Activated CD4-positive, alpha-beta memory T cell treated with anti-CD3 and anti-CD28 coated beads, Interleukin-2, amount 10 ng/mL, durations not matched to agents 7 days and 5 days (primary cell): ENCODE measurements around the gene CLDN1. TPM values are rescaled to one million over a fixed set of nuclear protein-coding genes. Genes with fewer than 3 reads are reported as not detected.

ENCODE experiments used
- CTCF ChIA-PET: fragments of 350-600 bp; sonication (Branson Sonifier 250); formaldehyde crosslinking; loops from one replicate; lab custom pipeline; 2021; ENCODE audit warnings: antibody characterized with exemption, inconsistent platforms; lab: Charles Lee
- POLR2A ChIA-PET: fragments of 350-600 bp; sonication (Branson Sonifier 250); formaldehyde crosslinking; loops from one replicate; lab custom pipeline; 2021; ENCODE audit warnings: antibody characterized with exemption; lab: Charles Lee
- DNase-seq: peaks from one replicate; pipeline ENCODE4 v3.0.0-alpha.2; 2020
- H3K27ac Mint-ChIP-seq: one replicate; pipeline ENCODE4 v1.8.0; 2021; ENCODE audit warnings: mild to moderate bottlenecking, mixed read lengths
- H3K27me3 Mint-ChIP-seq: one replicate; pipeline ENCODE4 v1.8.0; 2021; ENCODE audit warnings: mixed read lengths
- H3K36me3 Mint-ChIP-seq: one replicate; pipeline ENCODE4 v1.8.0; 2021; ENCODE audit warnings: low read depth, mixed read lengths
- H3K4me1 Mint-ChIP-seq: one replicate; pipeline ENCODE4 v1.8.0; 2021; ENCODE audit warnings: mixed read lengths
- H3K4me3 Mint-ChIP-seq: one replicate; pipeline ENCODE4 v1.8.0; 2021; ENCODE audit warnings: mild to moderate bottlenecking, mixed read lengths
- H3K9me3 Mint-ChIP-seq: one replicate; pipeline ENCODE4 v1.8.0; 2021; ENCODE audit warnings: mixed read lengths
- total RNA-seq, 2 experiments: library from RNA; stranded (reverse); gene quantifications; one replicate each; pipeline ENCODE4 v1.2.3, GENCODE V29; 2021

The CLDN1 gene
- total RNA-seq, 2 experiments from 2014 or later, result not detected

DNA sequence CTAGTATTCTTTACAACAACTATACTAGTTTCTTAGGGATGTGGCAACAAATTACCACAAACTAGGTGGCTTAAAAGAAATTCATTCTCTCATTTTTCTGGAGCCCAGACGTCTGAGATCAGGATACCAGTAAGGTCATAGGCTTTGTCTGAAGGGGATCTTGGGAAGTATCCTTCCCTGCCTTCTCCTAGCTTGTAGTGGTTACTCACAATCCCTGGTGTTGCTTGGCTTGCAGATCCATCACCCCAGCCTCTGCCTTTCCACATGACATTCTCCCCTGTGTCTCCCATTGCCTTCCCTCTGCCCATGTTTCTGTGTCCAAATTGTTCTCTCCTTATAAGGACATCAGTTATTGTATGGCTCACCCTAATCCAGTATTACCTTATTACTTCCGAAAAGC, 24.3 kb upstream of the CLDN1 start:
- DNase-seq, result no peak
- Mint-ChIP-seq H3K27ac (no peak overlapping the region), H3K4me3 (no peak overlapping the region), H3K4me1 (no peaks in the 10 kb centered on the region), H3K9me3 (no peaks in the 10 kb centered on the region), H3K27me3 (peaks cover 8% of the 10 kb centered on the region), H3K36me3 (no peaks in the 10 kb centered on the region)
- ChIA-PET CTCF (no interaction called here), POLR2A (no interaction called here)

DNA sequence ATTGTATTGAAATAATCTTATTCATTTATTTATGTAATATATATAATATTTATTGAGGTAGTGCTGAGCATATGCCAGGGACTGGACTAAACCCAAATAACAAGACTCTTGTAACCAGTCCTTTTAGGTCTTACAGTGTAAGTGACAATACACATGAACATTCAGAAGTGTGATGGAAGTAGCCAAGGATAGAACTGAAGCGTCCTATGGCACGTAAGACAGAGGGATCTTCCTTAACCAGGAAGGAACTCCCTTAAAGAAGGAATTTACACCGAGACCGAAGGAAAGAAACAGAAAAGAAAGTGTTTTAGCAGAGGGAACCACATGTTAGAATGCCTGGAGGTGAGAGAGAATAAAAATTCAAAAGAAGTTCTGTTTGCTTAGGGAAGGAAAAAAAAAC, 23.6 kb upstream of the CLDN1 start:
- Mint-ChIP-seq H3K4me3 (no peak overlapping the region), H3K27ac (no peak overlapping the region), H3K27me3 (peaks cover 8% of the 10 kb centered on the region), H3K4me1 (no peaks in the 10 kb centered on the region), H3K9me3 (no peaks in the 10 kb centered on the region), H3K36me3 (no peaks in the 10 kb centered on the region)
- ChIA-PET CTCF (no interaction called here), POLR2A (no interaction called here)
- DNase-seq, result no peak

DNA sequence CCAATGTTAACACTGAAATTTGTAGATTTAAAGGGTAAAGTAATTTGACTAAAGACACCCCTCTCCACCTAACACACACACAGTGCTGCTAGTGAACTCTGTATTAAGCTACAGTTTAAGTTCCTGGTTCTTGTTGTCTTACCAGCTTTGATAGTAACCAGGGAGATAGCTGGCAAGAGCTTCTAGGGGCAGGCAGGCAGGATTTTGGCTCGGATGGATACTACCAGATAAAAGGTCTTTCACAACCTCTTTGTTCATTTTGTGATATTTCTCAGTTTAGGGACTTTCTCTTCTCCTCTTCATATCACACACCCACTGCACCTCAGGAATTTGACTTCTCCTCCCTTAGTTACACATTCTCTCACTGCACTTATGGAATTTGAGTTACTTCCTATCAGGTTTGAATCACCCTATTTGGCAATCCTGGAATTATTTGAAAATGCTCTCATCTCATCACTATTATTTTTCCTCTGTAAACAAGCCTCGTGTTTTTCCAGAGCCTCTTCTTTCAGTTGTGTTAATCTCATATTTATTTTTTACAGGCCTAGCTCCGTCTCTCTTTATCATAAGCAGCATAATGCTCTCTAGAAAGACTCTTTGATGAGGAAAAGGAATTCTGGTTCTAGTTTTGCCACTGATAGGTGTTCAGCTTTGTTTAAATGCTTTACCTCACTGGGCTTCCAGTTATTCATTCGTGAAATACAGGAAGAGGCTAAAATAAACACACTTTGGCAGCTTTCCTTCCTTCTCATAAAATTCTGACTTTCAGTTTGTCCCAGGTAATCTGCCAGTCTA, 23.0 kb upstream of the CLDN1 start:
- Mint-ChIP-seq H3K27me3 (peaks cover 8% of the 10 kb centered on the region), H3K27ac (no peak overlapping the region), H3K4me1 (no peaks in the 10 kb centered on the region), H3K9me3 (no peaks in the 10 kb centered on the region), H3K4me3 (no peak overlapping the region), H3K36me3 (no peaks in the 10 kb centered on the region)
- CTCF ChIA-PET, result interaction anchor here (0.6 to 2.4 kb wide), 2 partner anchors 23 to 187 kb away, joined by 3 to 10 read pairs; partner anchors contain the start of gene CLDN1
- POLR2A ChIA-PET, result no interaction called here
- DNase-seq, result no peak

DNA sequence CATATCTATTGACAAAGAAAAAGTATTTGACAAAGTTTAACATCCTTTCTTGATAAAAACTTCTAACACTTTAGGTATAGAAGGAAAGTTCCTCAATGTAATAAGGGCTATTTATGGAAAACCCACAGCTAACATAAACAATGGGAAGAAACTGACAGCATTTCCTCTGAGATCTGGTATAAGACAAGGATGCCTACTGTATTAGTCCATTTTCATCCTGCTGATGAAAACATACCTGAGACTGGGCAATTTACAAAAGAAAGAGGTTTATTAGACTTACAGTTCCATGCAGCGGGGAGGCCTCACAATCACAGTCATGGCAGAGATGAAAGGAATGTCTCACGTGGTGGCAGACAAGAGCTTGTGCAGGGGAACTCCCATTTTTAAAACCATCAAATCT, 17.8 kb upstream of the CLDN1 start:
- ChIA-PET POLR2A (no interaction called here), CTCF (interaction anchor here (2.2 kb wide), 1 partner anchor 18 kb away, joined by 8 read pairs; the partner anchor contains the start of gene CLDN1)
- no peaks in the 10 kb centered on the region for H3K9me3 Mint-ChIP-seq
- peaks cover 2% of the 10 kb centered on the region for H3K4me1 Mint-ChIP-seq
- peaks cover 4% of the 10 kb centered on the region for H3K27me3 Mint-ChIP-seq
- H3K4me3 Mint-ChIP-seq, result no peak overlapping the region
- no peaks in the 10 kb centered on the region for H3K36me3 Mint-ChIP-seq
- no peak for DNase-seq
- no peak overlapping the region for H3K27ac Mint-ChIP-seq

DNA sequence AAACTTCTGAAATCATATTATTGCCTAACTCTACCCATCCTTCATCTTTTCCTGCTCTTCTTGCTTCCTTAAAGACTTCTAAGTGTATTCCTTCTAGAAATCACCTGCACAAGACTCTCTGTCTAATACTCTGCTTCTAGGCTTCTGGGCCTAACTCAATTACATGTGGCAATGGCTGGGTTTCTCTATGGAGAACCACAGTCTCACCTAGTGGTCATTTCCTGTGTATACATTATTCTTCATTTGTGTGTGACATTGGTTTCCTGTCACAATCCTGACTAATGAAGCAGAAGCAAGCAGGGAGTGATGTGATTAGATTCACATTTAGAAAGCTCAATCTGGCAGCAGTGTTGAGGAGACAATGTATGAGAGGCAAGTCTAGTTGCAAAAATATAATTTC, 16.9 kb upstream of the CLDN1 start:
- Mint-ChIP-seq H3K36me3 (no peaks in the 10 kb centered on the region), H3K9me3 (no peaks in the 10 kb centered on the region), H3K27ac (no peak overlapping the region), H3K27me3 (peaks cover 4% of the 10 kb centered on the region), H3K4me3 (no peak overlapping the region), H3K4me1 (peaks cover 2% of the 10 kb centered on the region)
- POLR2A ChIA-PET, result no interaction called here
- CTCF ChIA-PET, result interaction anchor here (2.2 kb wide), 1 partner anchor 17 kb away, joined by 8 read pairs; the partner anchor contains the start of gene CLDN1
- no peak for DNase-seq

DNA sequence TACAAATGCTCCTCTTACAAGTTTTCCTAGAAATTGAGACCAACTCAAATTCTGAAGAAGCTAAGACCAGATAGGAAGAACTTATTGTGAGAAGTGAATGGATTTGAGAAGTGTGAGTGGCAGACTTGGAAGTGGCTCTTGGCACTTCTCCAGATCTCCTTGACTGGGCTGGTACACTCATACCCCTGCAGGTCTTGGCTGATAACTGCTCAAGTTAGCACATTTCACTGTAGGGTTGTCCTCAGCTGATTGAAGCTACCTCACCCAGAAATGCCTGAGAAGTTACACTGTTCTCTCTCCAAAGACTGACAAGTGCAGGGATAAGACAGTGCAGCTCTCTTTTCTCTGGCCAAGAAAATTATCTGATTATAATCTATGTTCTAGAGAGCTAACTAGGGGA, 16.5 kb upstream of the CLDN1 start:
- peaks cover 2% of the 10 kb centered on the region for H3K4me1 Mint-ChIP-seq
- no peak for DNase-seq
- no peak overlapping the region for H3K4me3 Mint-ChIP-seq
- no peak overlapping the region for H3K27ac Mint-ChIP-seq
- POLR2A ChIA-PET, result no interaction called here
- CTCF ChIA-PET, result interaction anchor here (1.9 to 2.2 kb wide), 2 partner anchors 16 to 17 kb away, joined by 6 to 8 read pairs; partner anchors contain the start of gene CLDN1
- H3K9me3 Mint-ChIP-seq, result no peaks in the 10 kb centered on the region
- H3K36me3 Mint-ChIP-seq, result no peaks in the 10 kb centered on the region
- H3K27me3 Mint-ChIP-seq, result peaks cover 4% of the 10 kb centered on the region

DNA sequence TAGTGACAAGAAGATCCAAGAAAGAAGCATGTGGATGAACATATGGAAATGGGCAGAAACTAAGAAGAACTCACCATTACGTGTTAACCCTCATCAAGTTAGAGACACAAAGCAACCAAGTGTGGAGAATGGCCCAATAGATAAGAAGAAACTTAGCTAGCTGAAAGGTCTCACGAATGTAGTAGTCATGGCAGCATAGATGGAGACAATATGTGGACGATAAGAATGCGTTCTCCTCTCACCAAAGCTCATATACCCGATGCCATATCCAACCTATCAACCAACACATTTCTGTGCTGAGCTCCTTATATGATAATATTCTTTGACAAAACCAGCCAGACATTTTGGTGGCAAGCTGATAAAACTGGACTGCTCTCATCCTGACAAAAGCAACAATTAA, 15.1 kb upstream of the CLDN1 start:
- DNase-seq, result no peak
- no peaks in the 10 kb centered on the region for H3K27me3 Mint-ChIP-seq
- no peak overlapping the region for H3K27ac Mint-ChIP-seq
- H3K4me3 Mint-ChIP-seq, result no peak overlapping the region
- peaks cover 2% of the 10 kb centered on the region for H3K4me1 Mint-ChIP-seq
- no peaks in the 10 kb centered on the region for H3K36me3 Mint-ChIP-seq
- no peaks in the 10 kb centered on the region for H3K9me3 Mint-ChIP-seq
- ChIA-PET CTCF (interaction anchor here (0.5 to 1.9 kb wide), 2 partner anchors 15 to 531 kb away, joined by 3 to 6 read pairs; partner anchors contain the start of gene CLDN1), POLR2A (no interaction called here)

DNA sequence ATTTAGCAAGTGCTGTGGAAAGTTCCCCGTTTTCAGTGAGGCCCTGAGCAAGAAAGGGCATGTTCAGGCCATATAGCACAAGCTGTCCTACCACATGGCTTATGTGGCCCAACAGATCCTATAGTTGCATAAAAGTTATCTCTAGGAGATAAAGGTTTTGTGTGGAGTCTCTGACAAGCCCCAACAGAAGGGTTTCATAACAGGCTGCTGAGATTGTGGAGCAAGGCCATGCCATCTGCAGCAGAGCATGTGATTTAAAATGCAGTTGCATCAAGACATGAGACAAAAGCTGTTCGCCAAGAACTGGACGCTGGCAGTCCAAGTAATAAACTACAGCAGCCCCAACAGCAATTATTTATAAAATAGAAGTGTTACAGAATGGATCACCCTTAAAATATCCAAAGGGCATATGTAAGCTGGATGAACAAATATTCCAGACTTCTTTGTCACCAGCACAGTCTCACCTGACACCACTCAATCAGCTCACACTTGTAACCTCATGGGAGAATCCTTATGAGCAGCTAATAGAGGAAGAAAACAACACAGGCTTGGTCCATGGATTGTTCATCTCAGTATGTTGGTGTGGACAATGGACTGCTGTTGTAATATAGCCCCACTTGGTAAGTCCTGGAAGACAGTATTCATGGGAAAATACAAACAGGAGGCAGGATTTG, 14.4 kb upstream of the CLDN1 start:
- ChIA-PET CTCF (interaction anchor here (1.3 to 1.9 kb wide), 2 partner anchors 14 kb away, joined by 4 to 6 read pairs; partner anchors contain the start of gene CLDN1), POLR2A (no interaction called here)
- Mint-ChIP-seq H3K36me3 (no peaks in the 10 kb centered on the region), H3K9me3 (no peaks in the 10 kb centered on the region), H3K4me3 (no peak overlapping the region), H3K27ac (no peak overlapping the region), H3K27me3 (no peaks in the 10 kb centered on the region), H3K4me1 (peaks cover 2% of the 10 kb centered on the region)
- no peak for DNase-seq

DNA sequence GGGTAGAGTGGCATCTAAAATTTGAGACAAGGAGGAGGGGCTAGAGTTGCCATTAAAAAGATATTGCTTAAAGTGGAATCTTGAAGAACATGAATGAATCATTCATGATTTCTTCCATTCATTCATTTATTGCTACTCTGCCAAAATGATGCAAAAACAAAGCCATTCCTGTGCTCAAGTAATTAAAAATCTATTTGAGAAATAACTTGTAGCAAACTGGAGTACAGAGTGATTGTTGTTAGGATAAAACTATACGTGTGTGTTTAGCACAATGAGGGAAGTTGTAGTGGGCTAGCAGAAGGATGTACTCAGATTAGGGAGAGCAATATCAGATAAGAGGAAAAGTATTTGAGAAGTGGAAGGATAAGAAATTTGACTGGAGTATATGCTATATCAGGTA, 11.7 kb upstream of the CLDN1 start:
- DNase-seq, result no peak
- Mint-ChIP-seq H3K27ac (no peak overlapping the region), H3K4me1 (peaks cover under 1% of the 10 kb centered on the region), H3K4me3 (no peak overlapping the region), H3K27me3 (no peaks in the 10 kb centered on the region), H3K9me3 (no peaks in the 10 kb centered on the region), H3K36me3 (no peaks in the 10 kb centered on the region)
- ChIA-PET POLR2A (no interaction called here), CTCF (no interaction called here)

DNA sequence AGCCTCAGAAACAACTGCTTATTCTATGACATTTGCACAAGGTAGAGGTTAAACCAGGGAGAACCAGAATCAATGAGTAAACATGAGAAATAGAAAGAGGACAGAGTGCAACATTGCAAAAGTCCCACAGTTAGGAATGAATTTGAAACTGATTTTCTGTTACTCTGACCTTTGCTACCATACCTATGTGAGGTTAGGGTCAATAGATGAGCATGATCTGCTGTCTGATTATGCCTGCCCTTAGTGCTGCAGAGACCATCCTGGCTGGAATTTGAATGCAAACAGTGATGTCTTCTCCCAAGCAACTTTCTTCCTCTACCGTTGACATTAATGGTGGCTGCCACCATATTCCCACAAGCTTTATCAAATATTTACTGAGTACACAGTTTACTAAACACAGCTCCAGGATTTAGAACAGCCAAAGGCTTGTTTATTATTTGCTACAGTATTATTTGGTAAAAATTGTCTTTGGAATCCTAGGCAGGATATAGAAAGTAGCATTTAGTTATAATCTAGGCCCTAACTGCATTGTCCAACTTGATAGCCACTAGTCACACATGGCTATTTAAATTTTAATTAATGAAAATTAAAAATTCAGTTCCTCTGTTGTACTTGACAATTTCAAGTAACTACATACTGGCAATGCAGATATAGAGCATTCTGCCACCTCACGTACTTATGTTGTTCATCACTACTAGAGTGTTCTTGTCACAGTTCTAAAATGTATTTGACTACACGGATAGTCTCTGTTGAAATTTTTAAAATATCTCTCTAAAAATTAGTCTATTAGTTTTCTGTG, 8.9 kb upstream of the CLDN1 start:
- DNase-seq, result no peak
- ChIA-PET CTCF (no interaction called here), POLR2A (no interaction called here)
- Mint-ChIP-seq H3K4me1 (no peaks in the 10 kb centered on the region), H3K4me3 (no peak overlapping the region), H3K9me3 (no peaks in the 10 kb centered on the region), H3K27me3 (peaks cover 7% of the 10 kb centered on the region), H3K27ac (no peak overlapping the region), H3K36me3 (no peaks in the 10 kb centered on the region)

DNA sequence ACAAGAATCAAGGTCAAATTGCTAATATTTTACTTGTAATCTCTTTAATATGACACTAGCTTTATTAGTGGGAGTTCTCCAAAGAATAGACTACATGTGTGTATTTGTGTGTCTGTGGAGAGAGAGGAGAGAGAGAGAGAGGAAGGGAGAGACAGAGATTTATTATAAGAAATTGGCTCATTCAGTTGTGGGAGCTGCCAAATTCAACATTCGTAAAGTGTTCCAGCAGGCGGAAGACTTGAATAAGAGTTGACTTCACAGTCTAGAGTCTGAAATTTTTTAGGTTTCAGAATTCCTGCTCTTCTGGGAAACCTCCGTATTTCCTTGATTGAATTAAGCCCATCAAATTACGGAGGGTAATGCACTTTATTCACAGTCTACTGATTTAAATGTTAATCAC, 4.7 kb upstream of the CLDN1 start:
- ChIA-PET POLR2A (no interaction called here), CTCF (no interaction called here)
- Mint-ChIP-seq H3K9me3 (no peaks in the 10 kb centered on the region), H3K27ac (no peak overlapping the region), H3K4me1 (peaks cover 8% of the 10 kb centered on the region), H3K36me3 (no peaks in the 10 kb centered on the region), H3K4me3 (no peak overlapping the region), H3K27me3 (peaks cover 22% of the 10 kb centered on the region)
- no peak for DNase-seq

DNA sequence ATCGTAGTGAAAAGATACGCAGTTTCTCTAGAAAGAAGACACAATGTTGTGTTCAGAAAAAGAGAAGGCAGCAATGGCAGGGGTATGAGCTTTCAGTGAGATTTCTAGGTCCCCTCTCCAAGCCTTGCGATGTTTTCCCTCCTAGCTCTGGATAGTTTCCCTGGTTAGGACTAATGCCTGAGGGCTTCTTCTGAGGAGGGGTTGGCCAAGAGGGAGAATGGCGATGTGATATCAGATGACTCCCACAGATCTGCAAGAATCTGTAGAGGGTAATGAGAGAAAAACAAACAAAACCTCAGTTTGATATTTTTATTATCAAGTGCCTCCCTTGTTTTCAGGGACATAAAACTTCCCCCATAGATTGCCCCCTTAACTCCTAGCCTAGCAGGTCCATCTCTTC, 4.1 kb upstream of the CLDN1 start:
- H3K36me3 Mint-ChIP-seq, result no peaks in the 10 kb centered on the region
- peaks cover 12% of the 10 kb centered on the region for H3K4me1 Mint-ChIP-seq
- POLR2A ChIA-PET, result no interaction called here
- no peak for DNase-seq
- H3K9me3 Mint-ChIP-seq, result no peaks in the 10 kb centered on the region
- peaks cover 28% of the 10 kb centered on the region for H3K27me3 Mint-ChIP-seq
- H3K27ac Mint-ChIP-seq, result no peak overlapping the region
- H3K4me3 Mint-ChIP-seq, result no peak overlapping the region
- CTCF ChIA-PET, result interaction anchor here (1.0 kb wide), 1 partner anchor 28 kb away, joined by 3 read pairs; no protein-coding TSS in a partner anchor

DNA sequence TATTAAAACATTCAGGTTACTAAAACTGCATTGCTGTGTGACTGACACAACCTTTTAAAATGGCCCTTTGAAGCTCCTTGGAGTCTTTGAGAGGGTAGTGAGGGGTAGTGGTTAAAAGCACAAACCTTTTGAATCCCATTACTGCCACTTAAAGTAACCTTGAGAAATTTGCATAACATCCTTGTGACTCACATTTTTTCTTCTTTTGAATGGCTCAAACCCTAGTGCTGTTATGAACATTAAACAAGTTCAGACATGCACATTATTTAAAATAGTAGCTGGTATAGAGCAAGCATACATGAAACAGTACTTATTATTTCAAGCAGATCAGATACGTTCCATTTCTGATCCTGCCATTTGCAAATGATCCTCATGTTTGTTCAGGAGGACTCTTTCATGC, 3.7 kb upstream of the CLDN1 start:
- Mint-ChIP-seq H3K27ac (no peak overlapping the region), H3K36me3 (no peaks in the 10 kb centered on the region), H3K4me3 (no peak overlapping the region), H3K9me3 (no peaks in the 10 kb centered on the region), H3K4me1 (peaks cover 12% of the 10 kb centered on the region), H3K27me3 (peaks cover 31% of the 10 kb centered on the region)
- ChIA-PET CTCF (interaction anchor here (1.0 kb wide), 1 partner anchor 28 kb away, joined by 3 read pairs; no protein-coding TSS in a partner anchor), POLR2A (no interaction called here)
- DNase-seq, result no peak
